Caco-2 (cell line): ENCODE data around the gene EDDM3A. TPM values are rescaled to one million over a fixed set of nuclear protein-coding genes. Genes with fewer than 3 reads are reported as not detected.

Source experiments
- BruUV-seq: library from RNA; stranded (reverse); fragments of 400-500 nt; replicated peaks from 2 replicates; lab custom pipeline; 2021; lab: Mats Ljungman, UMichigan
- CTCF ChIA-PET: fragments of 300-600 bp; sonication (Branson Sonifier 250); formaldehyde crosslinking; loops from one replicate; lab custom pipeline; 2022; ENCODE audit warnings: antibody characterized with exemption; lab: Charles Lee
- POLR2A ChIA-PET: fragments of 300-600 bp; sonication (Branson Sonifier 250); formaldehyde crosslinking; loops from one replicate; lab custom pipeline; 2022; ENCODE audit warnings: antibody characterized with exemption; lab: Charles Lee
- DNase-seq, 2 experiments: peaks; one replicate each; pipeline versions ENCODE4 v3.0.0 to v3.0.0-alpha.2; 2020 to 2022
- H3K27me3 ChIP-seq: replicated peaks from 2 replicates; pipeline ENCODE4 v1.6.0; 2011; ENCODE audit warnings: low read length; ENCODE audit not compliant: control insufficient read depth, insufficient read depth
- H3K36me3 ChIP-seq: 2 replicates; pipeline ENCODE4 v1.5.1; 2011; ENCODE audit warnings: low read length; ENCODE audit not compliant: control insufficient read depth, insufficient read depth
- H3K4me1 ChIP-seq: fragments of 250-450 bp; sonication (Bioruptor Pico); 2 replicates; pipeline ENCODE4 v1.5.1; 2020; ENCODE audit warnings: mild to moderate bottlenecking
- H3K4me3 ChIP-seq: 2 replicates; pipeline ENCODE4 v1.5.1; 2011; ENCODE audit warnings: low read depth, mild to moderate bottlenecking, control low read depth, low read length
- H3K9me3 ChIP-seq: fragments of 250-450 bp; sonication (Bioruptor Pico); 2 replicates; pipeline ENCODE4 v1.5.1; 2020; ENCODE audit warnings: mild to moderate bottlenecking, moderate library complexity
- H3K27ac Mint-ChIP-seq: one replicate; pipeline ENCODE4 v1.8.0; 2022; ENCODE audit warnings: mixed read lengths; ENCODE audit not compliant: unreplicated experiment
- H3K27me3 Mint-ChIP-seq: one replicate; pipeline ENCODE4 v1.8.0; 2022; ENCODE audit warnings: mixed read lengths; ENCODE audit not compliant: insufficient read depth, unreplicated experiment
- H3K36me3 Mint-ChIP-seq: one replicate; pipeline ENCODE4 v1.8.0; 2022; ENCODE audit warnings: mild to moderate bottlenecking, mixed read lengths; ENCODE audit not compliant: insufficient read depth, unreplicated experiment
- H3K4me1 Mint-ChIP-seq: one replicate; pipeline ENCODE4 v1.8.0; 2022; ENCODE audit warnings: low read depth, mixed read lengths; ENCODE audit not compliant: unreplicated experiment
- H3K4me3 Mint-ChIP-seq: one replicate; pipeline ENCODE4 v1.8.0; 2022; ENCODE audit warnings: mild to moderate bottlenecking, moderate library complexity, mixed read lengths; ENCODE audit not compliant: unreplicated experiment
- H3K9me3 Mint-ChIP-seq: one replicate; pipeline ENCODE4 v1.8.0; 2022; ENCODE audit warnings: mixed read lengths; ENCODE audit not compliant: unreplicated experiment
- CTCF ChIP-seq, 2 experiments: fragments of 200-600 bp in 1 of 2; IDR thresholded peaks; 1 replicate in 1 of 2; 2 replicates in 1 of 2; pipeline versions ENCODE4 v1.5.1 to v1.8.0; 2011 to 2022; ENCODE audit warnings: antibody characterized with exemption in 1 of 2, control low read depth in 1 of 2, inconsistent platforms in 1 of 2, low read depth in 1 of 2, low read length in 1 of 2, mild to moderate bottlenecking in 1 of 2, moderate library complexity in 1 of 2; ENCODE audit not compliant: insufficient read depth in 1 of 2, severe bottlenecking in 1 of 2, unreplicated experiment in 1 of 2
- intact Hi-C: fragments of 100-400 bp; cut with micrococcal nuclease; formaldehyde crosslinking; loops from one replicate; pipeline ENCODE4 v1.10.0; 2022; ENCODE audit not compliant: unreplicated experiment
- total RNA-seq: library from RNA; stranded (reverse); gene quantifications from 2 replicates; pipeline ENCODE4 v1.2.3, GENCODE V29; 2022

The EDDM3A gene
- total RNA-seq, 1 experiment from 2014 or later = not detected

GRCh38 chr14:20726531-20726930, 19.2 kb upstream of the EDDM3A start:
- no peak overlapping the region for H3K4me3 ChIP-seq
- H3K4me3 Mint-ChIP-seq = no peak overlapping the region
- no peaks in the 10 kb centered on the region for H3K4me1 Mint-ChIP-seq
- DNase-seq = no peak
- no peaks in the 10 kb centered on the region for H3K36me3 Mint-ChIP-seq
- H3K36me3 ChIP-seq = no peaks in the 10 kb centered on the region
- no peaks in the 10 kb centered on the region for H3K9me3 ChIP-seq
- ChIA-PET POLR2A (no interaction called here), CTCF (no interaction called here)
- H3K27me3 ChIP-seq = no peaks in the 10 kb centered on the region
- BruUV-seq = no TSS peak
- no peaks in the 10 kb centered on the region for H3K27me3 Mint-ChIP-seq
- H3K9me3 Mint-ChIP-seq = no peaks in the 10 kb centered on the region
- no peak for TF ChIP-seq CTCF (IDR thresholded peaks at IDR 0.05; ENCODE audit: insufficient read depth in 1 of 2, low read depth in 1 of 2, low read length in 1 of 2, severe bottlenecking in 1 of 2, unreplicated experiment in 1 of 2)
- no peak overlapping the region for H3K27ac Mint-ChIP-seq
- H3K4me1 ChIP-seq = no peaks in the 10 kb centered on the region
- intact Hi-C loops = no loop called here

- H3K36me3 Mint-ChIP-seq = no peaks in the 10 kb centered on the region
- H3K27ac Mint-ChIP-seq = no peak overlapping the region
- H3K36me3 ChIP-seq = no peaks in the 10 kb centered on the region
- no peak for DNase-seq
- no peaks in the 10 kb centered on the region for H3K4me1 ChIP-seq
- no peak overlapping the region for H3K4me3 ChIP-seq
- intact Hi-C loops = no loop called here
- H3K27me3 Mint-ChIP-seq = no peaks in the 10 kb centered on the region
- POLR2A ChIA-PET = no interaction called here
- H3K4me3 Mint-ChIP-seq = no peak overlapping the region
- H3K9me3 Mint-ChIP-seq = no peaks in the 10 kb centered on the region
- TF ChIP-seq CTCF (IDR thresholded peaks at IDR 0.05; ENCODE audit: insufficient read depth in 1 of 2, low read depth in 1 of 2, low read length in 1 of 2, severe bottlenecking in 1 of 2, unreplicated experiment in 1 of 2) = no peak
- CTCF ChIA-PET = no interaction called here
- H3K4me1 Mint-ChIP-seq = no peaks in the 10 kb centered on the region
- BruUV-seq = no TSS peak
- H3K9me3 ChIP-seq = no peaks in the 10 kb centered on the region
- H3K27me3 ChIP-seq = no peaks in the 10 kb centered on the region
Measured at GRCh38 chr14:20730891-20731290, 14.8 kb upstream of the EDDM3A start.

DNA sequence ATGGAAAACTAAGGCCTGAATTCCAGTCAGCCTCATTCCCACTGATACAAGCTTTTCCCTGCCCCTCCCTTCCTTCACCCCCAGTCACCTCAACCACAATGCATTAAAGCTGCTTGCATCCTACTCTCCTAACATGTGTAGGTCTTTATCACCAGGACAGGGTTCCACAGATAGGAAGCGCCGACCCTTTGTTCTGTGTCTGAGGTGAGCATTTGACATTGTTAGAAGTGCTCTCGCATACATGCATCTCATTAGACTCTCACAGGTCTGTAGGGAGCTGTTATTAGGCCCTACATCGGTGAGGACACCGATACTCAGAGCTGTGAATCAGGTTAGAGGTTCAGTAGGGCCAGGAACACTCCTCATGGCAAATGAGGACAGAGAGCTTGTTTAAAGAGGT, 13.2 kb upstream of the EDDM3A start:
- H3K27me3 Mint-ChIP-seq = no peaks in the 10 kb centered on the region
- no peak overlapping the region for H3K27ac Mint-ChIP-seq
- H3K4me1 Mint-ChIP-seq = no peaks in the 10 kb centered on the region
- CTCF ChIA-PET = no interaction called here
- BruUV-seq = no TSS peak
- Histone ChIP-seq H3K27me3 (no peaks in the 10 kb centered on the region), H3K4me1 (no peaks in the 10 kb centered on the region), H3K4me3 (no peak overlapping the region), H3K9me3 (no peaks in the 10 kb centered on the region), H3K36me3 (no peaks in the 10 kb centered on the region)
- no peak for DNase-seq
- no peaks in the 10 kb centered on the region for H3K9me3 Mint-ChIP-seq
- H3K36me3 Mint-ChIP-seq = no peaks in the 10 kb centered on the region
- H3K4me3 Mint-ChIP-seq = no peak overlapping the region
- POLR2A ChIA-PET = no interaction called here
- no peak for TF ChIP-seq CTCF (IDR thresholded peaks at IDR 0.05; ENCODE audit: insufficient read depth in 1 of 2, low read depth in 1 of 2, low read length in 1 of 2, severe bottlenecking in 1 of 2, unreplicated experiment in 1 of 2)
- intact Hi-C loops = no loop called here
